Measurements from ENCODE around the gene SH3BGRL3. TPM values are rescaled to one million over a fixed set of nuclear protein-coding genes. Genes with fewer than 3 reads are reported as not detected.

The SH3BGRL3 gene
- total RNA-seq, 6 donors from 2014 or later: 39.1 to 271 (median 156) TPM

- peaks cover 0 to 32% (median 16%) of the 10 kb centered on the region in 4 donors for H3K36me3 ChIP-seq
- no peak for DNase-seq
- no peaks in the 10 kb centered on the region for H3K27me3 ChIP-seq
- H3K27ac ChIP-seq: no peak overlapping the region
- no peaks in the 10 kb centered on the region for H3K4me1 ChIP-seq
- H3K4me3 ChIP-seq: no peak overlapping the region
- peaks cover 0 to 9% (median 3%) of the 10 kb centered on the region in 4 donors for H3K9me3 ChIP-seq
- WGBS, 2 donors: 95 to 100% methylated on average over 4 of the region's 4 CpGs
- no peak for TF ChIP-seq CTCF (IDR thresholded peaks at IDR 0.05)
- no peak for ATAC-seq (ENCODE audit: low FRiP score in 2 of 2)
Measured at GRCh38 chr1:26269198-26269550, 10.7 kb upstream of the SH3BGRL3 start.

GRCh38 chr1:26274801-26275425, 5.0 kb upstream of the SH3BGRL3 start:
- Histone ChIP-seq H3K36me3 (peaks cover 0 to 15% (median 4%) of the 10 kb centered on the region in 4 donors), H3K9me3 (no peaks in the 10 kb centered on the region), H3K27me3 (no peaks in the 10 kb centered on the region), H3K27ac (peak overlapping the region; percentile 92 to 99 (median 98)), H3K4me1 (peaks cover 42 to 50% (median 47%) of the 10 kb centered on the region in 4 donors), H3K4me3 (no peak overlapping the region)
- 80 to 83% methylated on average over 11 of the region's 11 CpGs for WGBS, 2 donors
- ATAC-seq (ENCODE audit: low FRiP score in 2 of 2) (no peak), DNase-seq (peak in 1 of 2 donors; percentile 62)
- no peak for TF ChIP-seq POLR2A (IDR thresholded peaks at IDR 0.05)

- Histone ChIP-seq H3K36me3 (peaks cover 0 to 9% (median 0%) of the 10 kb centered on the region in 4 donors), H3K27me3 (peaks cover 0 to 4% (median 0%) of the 10 kb centered on the region in 4 donors), H3K27ac (peak overlapping the region; percentile 92 to 99 (median 98)), H3K9me3 (no peaks in the 10 kb centered on the region), H3K4me3 (peak overlapping the region in 1 of 4 donors; percentile 11), H3K4me1 (peaks cover 49 to 54% (median 53%) of the 10 kb centered on the region in 4 donors)
- ATAC-seq (ENCODE audit: low FRiP score in 2 of 2) (peak; percentile 86 to 87), DNase-seq (peak in 1 of 2 donors; percentile 92)
- peak in 2 of 4 donors; percentile 42 to 54 for TF ChIP-seq POLR2A (IDR thresholded peaks at IDR 0.05)
- TF ChIP-seq CTCF (IDR thresholded peaks at IDR 0.05): peak; percentile 73 to 93 (median 92)
- TF ChIP-seq POLR2AphosphoS5 (IDR thresholded peaks at IDR 0.05): peak in 1 of 2 donors; percentile 55
- TF ChIP-seq EP300 (IDR thresholded peaks at IDR 0.05): peak in 1 of 4 donors; percentile 39
- 0 to 30% methylated on average over 3 of the region's 3 CpGs for WGBS, 2 donors
Measured at GRCh38 chr1:26275580-26276431, 4.1 kb upstream of the SH3BGRL3 start.

- Histone ChIP-seq H3K27me3 (peaks cover 0 to 4% (median 0%) of the 10 kb centered on the region in 4 donors), H3K9me3 (no peaks in the 10 kb centered on the region), H3K4me3 (no peak overlapping the region), H3K27ac (peak overlapping the region; percentile 92 to 99 (median 98)), H3K36me3 (peaks cover 0 to 12% (median 2%) of the 10 kb centered on the region in 4 donors), H3K4me1 (peaks cover 55 to 61% (median 59%) of the 10 kb centered on the region in 4 donors)
- ATAC-seq (ENCODE audit: low FRiP score in 2 of 2): no peak
- 64 to 83% methylated on average over 2 of the region's 2 CpGs for WGBS, 2 donors
- TF ChIP-seq EP300 (IDR thresholded peaks at IDR 0.05) (no peak), CTCF (IDR thresholded peaks at IDR 0.05) (no peak), POLR2A (IDR thresholded peaks at IDR 0.05) (no peak), POLR2AphosphoS5 (IDR thresholded peaks at IDR 0.05) (no peak)
- DNase-seq: no peak
Measured at GRCh38 chr1:26276432-26276838, 3.5 kb upstream of the SH3BGRL3 start.

- TF ChIP-seq EP300 (IDR thresholded peaks at IDR 0.05) (no peak), POLR2A (IDR thresholded peaks at IDR 0.05) (no peak), CTCF (IDR thresholded peaks at IDR 0.05) (no peak), POLR2AphosphoS5 (IDR thresholded peaks at IDR 0.05) (no peak)
- Histone ChIP-seq H3K36me3 (peaks cover 0 to 10% (median 5%) of the 10 kb centered on the region in 4 donors), H3K9me3 (no peaks in the 10 kb centered on the region), H3K4me1 (peaks cover 63 to 69% (median 66%) of the 10 kb centered on the region in 4 donors), H3K27ac (peak overlapping the region; percentile 92 to 99 (median 98)), H3K27me3 (peaks cover 0 to 4% (median 0%) of the 10 kb centered on the region in 4 donors), H3K4me3 (no peak overlapping the region)
- no peak for ATAC-seq (ENCODE audit: low FRiP score in 2 of 2)
- no peak for DNase-seq
- WGBS, 2 donors: 85 to 96% methylated on average over 3 of the region's 3 CpGs
Measured at GRCh38 chr1:26277261-26277661, 2.6 kb upstream of the SH3BGRL3 start.
